HCT116 (cell line): ENCODE results near the gene NOD1. TPM values are rescaled to one million over a fixed set of nuclear protein-coding genes. Genes with fewer than 3 reads are reported as not detected.

ENCODE experiments used
- ATAC-seq: fragments of 200-7000 bp; cut with Tn5 transposase; 2 replicates; pipeline ENCODE4 v1.9.1; 2020; ENCODE audit warnings: mild to moderate bottlenecking, moderate library complexity
- BruUV-seq: library from RNA; stranded (reverse); fragments of 400-500 nt; replicated peaks from 2 replicates; lab custom pipeline; 2021; lab: Mats Ljungman, UMichigan
- CTCF ChIA-PET: fragments of 300-600 bp; sonication (Branson Sonifier 250); formaldehyde crosslinking; loops from one replicate; lab custom pipeline; 2021; ENCODE audit warnings: antibody characterized with exemption; lab: Charles Lee
- POLR2A ChIA-PET: fragments of 300-600, 350-600 bp; sonication (Branson Sonifier 250); formaldehyde crosslinking; loops from one replicate; lab custom pipeline; 2021; ENCODE audit warnings: antibody characterized with exemption; lab: Charles Lee
- RAD21 ChIA-PET, 2 experiments: fragments of 300-600 bp; sonication (Branson Sonifier 250); formaldehyde crosslinking; loops; one replicate each; lab custom pipeline; 2023; ENCODE audit warnings: low total read pairs in 2 of 2; ENCODE audit not compliant: uncharacterized antibody in 2 of 2, unreplicated experiment in 2 of 2, low non-redundant PET in 1 of 2; lab: Charles Lee
- DNase-seq: peaks from one replicate; pipeline ENCODE4 v3.0.0-alpha.2; 2010; ENCODE audit warnings: low read depth, low spot score
- H2AFZ ChIP-seq: fragments of 200-600 bp; shearing (Covaris generic), sonication (generic); 2 replicates; pipeline ENCODE4 v1.6.1; 2017; ENCODE audit warnings: low read depth, mixed run types, mixed read lengths, antibody characterized with exemption, low read length; ENCODE audit not compliant: poor library complexity, severe bottlenecking
- H3K27ac ChIP-seq: 2 replicates; pipeline ENCODE4 v1.5.1; 2012; ENCODE audit warnings: low read depth, low read length
- H3K27me3 ChIP-seq: fragments of 200-600 bp; sonication (generic); 2 replicates; pipeline ENCODE4 v1.6.1; 2016; ENCODE audit warnings: mixed run types, low read length, mixed read lengths; ENCODE audit not compliant: insufficient read depth
- H3K36me3 ChIP-seq, 2 experiments: fragments of 200-500 bp in 1 of 2; fragments of 200-600 bp in 1 of 2; sonication (Bioruptor generic) in 1 of 2; sonication (generic) in 1 of 2; 2 replicates each; pipeline versions ENCODE4 v1.5.1 to v1.6.1; 2014 to 2016; ENCODE audit warnings: low read length in 2 of 2, inconsistent platforms in 1 of 2, mixed read lengths in 1 of 2, mixed run types in 1 of 2; ENCODE audit not compliant: insufficient read depth in 2 of 2, control insufficient read depth in 1 of 2
- H3K4me1 ChIP-seq, 2 experiments: fragments of 200-600 bp in 1 of 2; sonication (generic) in 1 of 2; 2 replicates each; pipeline versions ENCODE4 v1.5.1 to v1.6.1; 2012 to 2017; ENCODE audit warnings: low read length in 2 of 2, inconsistent platforms in 1 of 2, mild to moderate bottlenecking in 1 of 2, mixed read lengths in 1 of 2, mixed run types in 1 of 2, moderate library complexity in 1 of 2; ENCODE audit not compliant: insufficient read depth in 2 of 2, control insufficient read depth in 1 of 2
- H3K4me2 ChIP-seq: fragments of 200-600 bp; sonication (generic); 2 replicates; pipeline ENCODE4 v1.6.1; 2017; ENCODE audit warnings: mixed run types, low read length, mixed read lengths
- H3K4me3 ChIP-seq, 2 experiments: fragments of 200-600 bp in 1 of 2; sonication (generic) in 1 of 2; replicated peaks in 1 of 2; 2 replicates each; pipeline ENCODE4 v1.5.1; 2011 to 2016; ENCODE audit warnings: low read length in 2 of 2, control low read depth in 1 of 2, low read depth in 1 of 2, mild to moderate bottlenecking in 1 of 2, mixed read lengths in 1 of 2, mixed run types in 1 of 2
- H3K79me2 ChIP-seq: fragments of 200-600 bp; sonication (generic); 2 replicates; pipeline ENCODE4 v1.6.1; 2017; ENCODE audit warnings: mild to moderate bottlenecking, mixed run types, low read length, moderate library complexity, mixed read lengths; ENCODE audit not compliant: insufficient read depth
- H3K9ac ChIP-seq: fragments of 200-600 bp; sonication (generic); 2 replicates; pipeline ENCODE4 v1.6.1; 2016; ENCODE audit warnings: low read length, mixed read lengths
- H3K9me2 ChIP-seq: fragments of 200-600 bp; sonication (generic), shearing (Covaris generic); 2 replicates; pipeline ENCODE4 v1.6.1; 2017; ENCODE audit warnings: mixed run types, mild to moderate bottlenecking, moderate library complexity; ENCODE audit not compliant: insufficient read depth
- H3K9me3 ChIP-seq, 2 experiments: fragments of 200-500 bp in 1 of 2; fragments of 200-600 bp in 1 of 2; sonication (Bioruptor generic) in 1 of 2; sonication (generic) in 1 of 2; 2 replicates each; pipeline ENCODE4 v1.6.1; 2014 to 2017; ENCODE audit warnings: low read length in 2 of 2, mixed read lengths in 2 of 2, inconsistent platforms in 1 of 2, low read depth in 1 of 2, mild to moderate bottlenecking in 1 of 2, mixed run types in 1 of 2, moderate library complexity in 1 of 2; ENCODE audit not compliant: control insufficient read depth in 1 of 2, insufficient read depth in 1 of 2
- H4K20me1 ChIP-seq: fragments of 200-600 bp; sonication (generic), shearing (Covaris generic); 2 replicates; pipeline ENCODE4 v1.6.1; 2017; ENCODE audit warnings: mixed run types, mild to moderate bottlenecking, moderate library complexity; ENCODE audit not compliant: insufficient read depth
- ATF3 ChIP-seq: IDR thresholded peaks from 2 replicates; pipeline ENCODE4 v1.6.1; 2012
- CBX3 ChIP-seq: IDR thresholded peaks from 2 replicates; pipeline ENCODE4 v1.6.1; 2012; ENCODE audit warnings: low read depth
- CEBPB ChIP-seq: IDR thresholded peaks from 2 replicates; pipeline ENCODE4 v1.6.1; 2012; ENCODE audit warnings: low read depth
- CTCF ChIP-seq, 3 experiments: fragments of 200-600 bp in 1 of 3; sonication (generic) in 1 of 3; IDR thresholded peaks in 2 of 3; conservative IDR thresholded peaks in 1 of 3; 2 replicates each; pipeline ENCODE4 v1.5.1; 2012 to 2017; ENCODE audit warnings: low read depth in 2 of 3, low read length in 2 of 3, antibody characterized with exemption in 1 of 3, borderline replicate concordance in 1 of 3, control low read depth in 1 of 3, mild to moderate bottlenecking in 1 of 3, mixed read lengths in 1 of 3, mixed run types in 1 of 3, moderate library complexity in 1 of 3; ENCODE audit not compliant: insufficient read depth in 1 of 3
- EGR1 ChIP-seq: IDR thresholded peaks from 2 replicates; pipeline ENCODE4 v1.6.1; 2012; ENCODE audit warnings: low read depth
- ELF1 ChIP-seq: IDR thresholded peaks from 2 replicates; pipeline ENCODE4 v1.6.1; 2012; ENCODE audit warnings: low read depth, borderline replicate concordance
- EZH2 ChIP-seq: fragments of 200-600 bp; sonication (generic); IDR thresholded peaks from 2 replicates; pipeline ENCODE4 v1.6.1; 2017; ENCODE audit warnings: antibody characterized with exemption, mixed run types
- EZH2phosphoT487 ChIP-seq: fragments of 200-600 bp; IDR thresholded peaks from 2 replicates; pipeline ENCODE4 v1.6.1; 2018; ENCODE audit warnings: antibody characterized with exemption, borderline replicate concordance
- FOSL1 ChIP-seq: IDR thresholded peaks from 2 replicates; pipeline ENCODE4 v1.6.1; 2012; ENCODE audit warnings: low read depth
- MAX ChIP-seq: IDR thresholded peaks from 2 replicates; pipeline ENCODE4 v1.6.1; 2012
- POLR2A ChIP-seq: IDR thresholded peaks from 2 replicates; pipeline ENCODE4 v1.7.0; 2011; ENCODE audit warnings: borderline replicate concordance; ENCODE audit not compliant: insufficient read depth, insufficient read length; ENCODE audit errors: extremely low read depth
- POLR2AphosphoS5 ChIP-seq: IDR thresholded peaks from 2 replicates; pipeline ENCODE4 v1.6.1; 2011; ENCODE audit warnings: mild to moderate bottlenecking, low read depth, low read length, moderate library complexity
- RAD21 ChIP-seq: IDR thresholded peaks from 2 replicates; pipeline ENCODE4 v1.6.1; 2012; ENCODE audit warnings: low read depth, mild to moderate bottlenecking
- SIN3A ChIP-seq: IDR thresholded peaks from 2 replicates; pipeline ENCODE4 v1.6.1; 2012; ENCODE audit warnings: low read depth
- SP1 ChIP-seq: IDR thresholded peaks from 2 replicates; pipeline ENCODE4 v1.6.1; 2012; ENCODE audit warnings: low read depth
- SRF ChIP-seq: IDR thresholded peaks from 2 replicates; pipeline ENCODE4 v1.6.1; 2012; ENCODE audit warnings: low read depth
- TCF7L2 ChIP-seq: IDR thresholded peaks from 2 replicates; pipeline ENCODE4 v1.7.0; 2011; ENCODE audit warnings: borderline replicate concordance, inconsistent platforms; ENCODE audit not compliant: insufficient read depth, insufficient read length; ENCODE audit errors: extremely low read depth
- YY1 ChIP-seq: IDR thresholded peaks from 2 replicates; pipeline ENCODE4 v1.6.1; 2011; ENCODE audit warnings: low read length, low read depth, moderate library complexity, mild to moderate bottlenecking; ENCODE audit not compliant: insufficient replicate concordance; ENCODE audit errors: extremely low read depth
- ZBTB33 ChIP-seq: IDR thresholded peaks from 2 replicates; pipeline ENCODE4 v1.6.1; 2011; ENCODE audit warnings: mild to moderate bottlenecking, low read length, moderate library complexity; ENCODE audit not compliant: insufficient replicate concordance; ENCODE audit errors: extremely low read depth
- ZFX ChIP-seq: fragments of 450-650 bp; IDR thresholded peaks from 2 replicates; pipeline ENCODE4 v1.6.1; 2017
- intact Hi-C: fragments of 100-400 bp; cut with micrococcal nuclease; formaldehyde crosslinking; loops from 2 replicates; pipeline ENCODE4 v1.10.0; 2022
- total RNA-seq: library from RNA; stranded (reverse); gene quantifications from one replicate; pipeline ENCODE4 v1.2.1, GENCODE V29; 2021; ENCODE audit not compliant: unreplicated experiment

Gene NOD1
- total RNA-seq, 1 experiment from 2014 or later = 5.9 TPM

GRCh38 chr7:30378275-30378674 is 100.3 kb downstream of the NOD1 start:
- H2AFZ ChIP-seq = no peak overlapping the region
- H3K27me3 ChIP-seq = no peaks in the 10 kb centered on the region
- TF ChIP-seq SIN3A (no peak), CEBPB (no peak), ATF3 (no peak), ELF1 (no peak), EGR1 (no peak), POLR2AphosphoS5 (no peak), SP1 (no peak), POLR2A (no peak), EZH2 (no peak), MAX (no peak), FOSL1 (no peak), CBX3 (no peak), RAD21 (no peak), ZBTB33 (no peak), TCF7L2 (no peak), SRF (no peak), ZFX (no peak), EZH2phosphoT487 (no peak), CTCF (IDR thresholded peaks at IDR 0.05 in 2 of 3, conservative IDR thresholded peaks at IDR 0.05 in 1 of 3; ENCODE audit: borderline replicate concordance in 1 of 3, insufficient read depth in 1 of 3, low read depth in 2 of 3, low read length in 2 of 3) (no peak), YY1 (no peak)
- no peak overlapping the region for H3K27ac ChIP-seq
- POLR2A ChIA-PET = no interaction called here
- DNase-seq = no peak
- no peak overlapping the region for H3K4me2 ChIP-seq
- RAD21 ChIA-PET = no interaction called here
- H4K20me1 ChIP-seq = no peaks in the 10 kb centered on the region
- intact Hi-C loops = no loop called here
- H3K4me1 ChIP-seq = no peaks in the 10 kb centered on the region
- no peak overlapping the region for H3K9ac ChIP-seq
- no peak overlapping the region for H3K4me3 ChIP-seq
- CTCF ChIA-PET = no interaction called here
- H3K36me3 ChIP-seq = no peaks in the 10 kb centered on the region
- no peaks in the 10 kb centered on the region for H3K79me2 ChIP-seq
- no TSS peak for BruUV-seq
- no peaks in the 10 kb centered on the region for H3K9me2 ChIP-seq
- ATAC-seq = no peak
- no peaks in the 10 kb centered on the region for H3K9me3 ChIP-seq
